ENCODE measurements around the gene SEC14L1. TPM values are rescaled to one million over a fixed set of nuclear protein-coding genes. Genes with fewer than 3 reads are reported as not detected.

Gene SEC14L1
- total RNA-seq, 1 experiment from 2014 or later = 279 TPM

DNA sequence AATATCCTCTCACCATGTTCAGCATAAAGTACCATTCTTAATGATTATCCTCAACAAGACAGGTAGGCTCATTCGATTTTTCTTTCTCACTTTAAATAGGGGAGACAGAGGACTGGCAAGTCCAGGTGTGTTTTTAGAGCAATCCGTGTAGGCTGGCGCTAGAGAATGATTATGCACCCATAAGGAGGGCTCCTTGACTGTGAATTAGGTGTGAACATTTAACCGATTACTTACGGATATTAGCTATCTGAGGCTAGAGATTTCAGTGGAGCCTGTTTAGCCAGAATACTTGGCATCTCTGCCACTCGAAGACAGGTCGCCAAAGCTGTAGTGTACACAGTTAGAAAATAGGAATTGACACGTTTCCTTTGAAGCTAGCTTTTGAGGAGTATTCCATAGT lies 1.9 kb downstream of the SEC14L1 start:
- Histone ChIP-seq H3K9me3 (ENCODE audit: control insufficient read depth, insufficient read depth, low read depth, low read length) (no peaks in the 10 kb centered on the region; the same call in 1 of the 2 replicates), H3K27ac (ENCODE audit: low read length) (peak overlapping the region; percentile 99), H3K4me3 (ENCODE audit: low read depth in 2 of 2, low read length in 2 of 2) (peak overlapping the region; percentile 77 to 98), H3K4me1 (ENCODE audit: control insufficient read depth, insufficient read depth, low read length) (peaks cover 59% of the 10 kb centered on the region), H3K27me3 (ENCODE audit: control insufficient read depth, insufficient read depth, low read length) (no peaks in the 10 kb centered on the region), H3K36me3 (ENCODE audit: control insufficient read depth, insufficient read depth, low read length) (peaks cover 22% of the 10 kb centered on the region)
- in situ Hi-C loops (cut with HindIII; ENCODE audit: low pct_unique_long_range_greater_than_20kb, low sequenced_read_pairs) (no loop called here), intact Hi-C loops (cut with micrococcal nuclease; ENCODE audit: unreplicated experiment) (no loop called here)
- TF ChIP-seq POLR2AphosphoS5 (IDR thresholded peaks at IDR 0.05; ENCODE audit: low read depth, low read length) (no peak), SIN3A (IDR thresholded peaks at IDR 0.05; ENCODE audit: borderline replicate concordance, insufficient read depth, low read depth, low read length) (no peak), TCF7L2 (IDR thresholded peaks at IDR 0.05; ENCODE audit: low read depth, low read length) (no peak)
- TF ChIP-seq, protein P1, sequence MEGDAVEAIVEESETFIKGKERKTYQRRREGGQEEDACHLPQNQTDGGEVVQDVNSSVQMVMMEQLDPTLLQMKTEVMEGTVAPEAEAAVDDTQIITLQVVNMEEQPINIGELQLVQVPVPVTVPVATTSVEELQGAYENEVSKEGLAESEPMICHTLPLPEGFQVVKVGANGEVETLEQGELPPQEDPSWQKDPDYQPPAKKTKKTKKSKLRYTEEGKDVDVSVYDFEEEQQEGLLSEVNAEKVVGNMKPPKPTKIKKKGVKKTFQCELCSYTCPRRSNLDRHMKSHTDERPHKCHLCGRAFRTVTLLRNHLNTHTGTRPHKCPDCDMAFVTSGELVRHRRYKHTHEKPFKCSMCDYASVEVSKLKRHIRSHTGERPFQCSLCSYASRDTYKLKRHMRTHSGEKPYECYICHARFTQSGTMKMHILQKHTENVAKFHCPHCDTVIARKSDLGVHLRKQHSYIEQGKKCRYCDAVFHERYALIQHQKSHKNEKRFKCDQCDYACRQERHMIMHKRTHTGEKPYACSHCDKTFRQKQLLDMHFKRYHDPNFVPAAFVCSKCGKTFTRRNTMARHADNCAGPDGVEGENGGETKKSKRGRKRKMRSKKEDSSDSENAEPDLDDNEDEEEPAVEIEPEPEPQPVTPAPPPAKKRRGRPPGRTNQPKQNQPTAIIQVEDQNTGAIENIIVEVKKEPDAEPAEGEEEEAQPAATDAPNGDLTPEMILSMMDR (IDR thresholded peaks at IDR 0.05) = no peak
- TF ChIP-seq, protein P2, sequence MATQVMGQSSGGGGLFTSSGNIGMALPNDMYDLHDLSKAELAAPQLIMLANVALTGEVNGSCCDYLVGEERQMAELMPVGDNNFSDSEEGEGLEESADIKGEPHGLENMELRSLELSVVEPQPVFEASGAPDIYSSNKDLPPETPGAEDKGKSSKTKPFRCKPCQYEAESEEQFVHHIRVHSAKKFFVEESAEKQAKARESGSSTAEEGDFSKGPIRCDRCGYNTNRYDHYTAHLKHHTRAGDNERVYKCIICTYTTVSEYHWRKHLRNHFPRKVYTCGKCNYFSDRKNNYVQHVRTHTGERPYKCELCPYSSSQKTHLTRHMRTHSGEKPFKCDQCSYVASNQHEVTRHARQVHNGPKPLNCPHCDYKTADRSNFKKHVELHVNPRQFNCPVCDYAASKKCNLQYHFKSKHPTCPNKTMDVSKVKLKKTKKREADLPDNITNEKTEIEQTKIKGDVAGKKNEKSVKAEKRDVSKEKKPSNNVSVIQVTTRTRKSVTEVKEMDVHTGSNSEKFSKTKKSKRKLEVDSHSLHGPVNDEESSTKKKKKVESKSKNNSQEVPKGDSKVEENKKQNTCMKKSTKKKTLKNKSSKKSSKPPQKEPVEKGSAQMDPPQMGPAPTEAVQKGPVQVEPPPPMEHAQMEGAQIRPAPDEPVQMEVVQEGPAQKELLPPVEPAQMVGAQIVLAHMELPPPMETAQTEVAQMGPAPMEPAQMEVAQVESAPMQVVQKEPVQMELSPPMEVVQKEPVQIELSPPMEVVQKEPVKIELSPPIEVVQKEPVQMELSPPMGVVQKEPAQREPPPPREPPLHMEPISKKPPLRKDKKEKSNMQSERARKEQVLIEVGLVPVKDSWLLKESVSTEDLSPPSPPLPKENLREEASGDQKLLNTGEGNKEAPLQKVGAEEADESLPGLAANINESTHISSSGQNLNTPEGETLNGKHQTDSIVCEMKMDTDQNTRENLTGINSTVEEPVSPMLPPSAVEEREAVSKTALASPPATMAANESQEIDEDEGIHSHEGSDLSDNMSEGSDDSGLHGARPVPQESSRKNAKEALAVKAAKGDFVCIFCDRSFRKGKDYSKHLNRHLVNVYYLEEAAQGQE (IDR thresholded peaks at IDR 0.05; ENCODE audit: insufficient read depth in 1 of 2, low read depth in 2 of 2, low read length in 1 of 2) = no peak
- ChIA-PET CTCF (no interaction called here), POLR2A (interaction anchor here (0.6 to 1.0 kb wide), 3 partner anchors 18 to 105 kb away, joined by 3 to 14 read pairs (median 5); no protein-coding TSS in a partner anchor)
- BruUV-seq (replicated peaks) = no TSS peak
- ATAC-seq (no peak), DNase-seq (ENCODE audit: low read depth, low spot score) (no peak)

DNA sequence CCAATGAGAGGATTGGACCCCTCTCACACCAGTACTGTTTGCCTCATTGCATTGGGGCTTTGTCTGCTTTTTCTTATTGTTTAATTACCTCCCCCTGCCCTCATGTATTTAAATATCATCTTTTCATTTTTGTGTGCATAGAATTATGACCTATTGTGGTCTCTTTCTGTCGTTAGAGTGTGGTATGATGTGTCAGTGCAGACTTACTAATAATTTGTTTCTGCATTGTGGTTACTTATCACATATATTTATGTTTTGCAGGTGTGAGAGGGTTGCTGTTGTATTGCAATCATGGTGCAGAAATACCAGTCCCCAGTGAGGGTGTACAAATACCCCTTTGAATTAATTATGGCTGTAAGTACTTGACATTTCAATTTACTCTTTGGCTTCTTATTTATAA lies 2.5 kb downstream of the SEC14L1 start:
- TF ChIP-seq, protein P1 (IDR thresholded peaks at IDR 0.05) = no peak
- TF ChIP-seq POLR2AphosphoS5 (IDR thresholded peaks at IDR 0.05; ENCODE audit: low read depth, low read length) (no peak), TCF7L2 (IDR thresholded peaks at IDR 0.05; ENCODE audit: low read depth, low read length) (no peak), SIN3A (IDR thresholded peaks at IDR 0.05; ENCODE audit: borderline replicate concordance, insufficient read depth, low read depth, low read length) (no peak)
- TF ChIP-seq, protein P2 (IDR thresholded peaks at IDR 0.05; ENCODE audit: insufficient read depth in 1 of 2, low read depth in 2 of 2, low read length in 1 of 2) = no peak
- DNase-seq (ENCODE audit: low read depth, low spot score) (no peak), ATAC-seq (no peak)
- ChIA-PET CTCF (no interaction called here), POLR2A (interaction anchor here (1.0 kb wide), 1 partner anchor 22 kb away, joined by 3 read pairs; no protein-coding TSS in a partner anchor)
- BruUV-seq (replicated peaks) = no TSS peak
- Histone ChIP-seq H3K27ac (ENCODE audit: low read length) (peak overlapping the region; percentile 99), H3K4me1 (ENCODE audit: control insufficient read depth, insufficient read depth, low read length) (peaks cover 64% of the 10 kb centered on the region), H3K27me3 (ENCODE audit: control insufficient read depth, insufficient read depth, low read length) (no peaks in the 10 kb centered on the region), H3K4me3 (ENCODE audit: low read depth in 2 of 2, low read length in 2 of 2) (peak overlapping the region; percentile 77 to 98), H3K9me3 (ENCODE audit: control insufficient read depth, insufficient read depth, low read depth, low read length) (no peaks in the 10 kb centered on the region), H3K36me3 (ENCODE audit: control insufficient read depth, insufficient read depth, low read length) (peaks cover 26% of the 10 kb centered on the region)
- intact Hi-C loops (cut with micrococcal nuclease; ENCODE audit: unreplicated experiment) (no loop called here), in situ Hi-C loops (cut with HindIII; ENCODE audit: low pct_unique_long_range_greater_than_20kb, low sequenced_read_pairs) (no loop called here)
